Large intestine (tissue), 3 donors: ENCODE data around the gene SETBP1. TPM values are rescaled to one million over a fixed set of nuclear protein-coding genes. Genes with fewer than 3 reads are reported as not detected.
A peak's percentile ranks its signal among the peaks of the same experiment; 100 is the strongest.

ENCODE experiments used
- DNase-seq, 2 donors: peaks; one replicate each; pipeline versions ENCODE4 v3.0.0 to v3.0.0-alpha.2; 2013
- H3K27ac ChIP-seq: one replicate; pipeline ENCODE4 v1.5.1; 2013; ENCODE audit warnings: low read length
- H3K27me3 ChIP-seq: 2 replicates; pipeline ENCODE4 v1.6.1; 2013; ENCODE audit warnings: low read length; ENCODE audit not compliant: control insufficient read depth, insufficient read depth
- H3K36me3 ChIP-seq: 2 replicates; pipeline ENCODE4 v1.6.1; 2013; ENCODE audit warnings: low read length; ENCODE audit not compliant: control insufficient read depth, insufficient read depth
- H3K4me1 ChIP-seq: one replicate; pipeline ENCODE4 v1.6.1; 2013; ENCODE audit warnings: low read length; ENCODE audit not compliant: control insufficient read depth, insufficient read depth
- H3K4me3 ChIP-seq: one replicate; pipeline ENCODE4 v1.5.1; 2013; ENCODE audit warnings: low read length
- H3K9me3 ChIP-seq: one replicate; pipeline ENCODE4 v1.6.1; 2013; ENCODE audit warnings: mild to moderate bottlenecking, low read depth, low read length, moderate library complexity; ENCODE audit not compliant: control insufficient read depth
- WGBS: methylation state at CpG from one replicate; pipeline ENCODE4 v1.1.5; 2013; ENCODE audit warnings: low lambda C conversion rate; ENCODE audit not compliant: insufficient coverage; 5-methylcytosine and 5-hydroxymethylcytosine counted together
- polyA plus RNA-seq: library from polyadenylated mRNA; unstranded; fragments of 120-200 nt; gene quantifications from one replicate; pipeline ENCODE4 v1.2.1, GENCODE V29; 2013

Gene SETBP1
- polyA plus RNA-seq, 1 donor: 6.7 TPM

GRCh38 chr18:44881461-44882162 is 200.9 kb downstream of the SETBP1 start:
- no peaks in the 10 kb centered on the region for H3K27me3 ChIP-seq
- H3K4me3 ChIP-seq: no peak overlapping the region
- peaks cover 5% of the 10 kb centered on the region for H3K9me3 ChIP-seq
- DNase-seq: no peak
- no peaks in the 10 kb centered on the region for H3K4me1 ChIP-seq
- WGBS: 100% methylated on average over 1 of the region's 9 CpGs
- H3K36me3 ChIP-seq: no peaks in the 10 kb centered on the region
- H3K27ac ChIP-seq: no peak overlapping the region

GRCh38 chr18:44882163-44882868 is 201.6 kb downstream of the SETBP1 start:
- peaks cover 5% of the 10 kb centered on the region for H3K9me3 ChIP-seq
- no peak overlapping the region for H3K27ac ChIP-seq
- no peaks in the 10 kb centered on the region for H3K36me3 ChIP-seq
- WGBS: no CpG with 5 or more reads among the region's 6 CpGs
- H3K4me3 ChIP-seq: no peak overlapping the region
- DNase-seq: peak in 1 of 2 donors; percentile 9
- no peaks in the 10 kb centered on the region for H3K4me1 ChIP-seq
- no peaks in the 10 kb centered on the region for H3K27me3 ChIP-seq

- no peak overlapping the region for H3K27ac ChIP-seq
- H3K4me3 ChIP-seq: no peak overlapping the region
- DNase-seq: no peak
- peaks cover 5% of the 10 kb centered on the region for H3K9me3 ChIP-seq
- WGBS: 100% methylated on average over 2 of the region's 4 CpGs
- H3K27me3 ChIP-seq: no peaks in the 10 kb centered on the region
- H3K36me3 ChIP-seq: no peaks in the 10 kb centered on the region
- peaks cover 9% of the 10 kb centered on the region for H3K4me1 ChIP-seq
Measured at GRCh38 chr18:44883671-44884070, 203.0 kb downstream of the SETBP1 start.

- no peak for DNase-seq
- Histone ChIP-seq H3K4me1 (peaks cover 9% of the 10 kb centered on the region), H3K9me3 (peaks cover 5% of the 10 kb centered on the region), H3K4me3 (no peak overlapping the region), H3K36me3 (no peaks in the 10 kb centered on the region), H3K27ac (no peak overlapping the region), H3K27me3 (no peaks in the 10 kb centered on the region)
Measured at GRCh38 chr18:44884431-44884830, 203.7 kb downstream of the SETBP1 start.

GRCh38 chr18:44885507-44885906 is 204.8 kb downstream of the SETBP1 start:
- Histone ChIP-seq H3K4me1 (peaks cover 9% of the 10 kb centered on the region), H3K4me3 (no peak overlapping the region), H3K27me3 (no peaks in the 10 kb centered on the region), H3K27ac (no peak overlapping the region), H3K9me3 (peaks cover under 1% of the 10 kb centered on the region), H3K36me3 (no peaks in the 10 kb centered on the region)
- WGBS: no CpG with 5 or more reads among the region's 4 CpGs
- DNase-seq: peak in 1 of 2 donors; percentile 32

GRCh38 chr18:44887227-44887631 is 206.5 kb downstream of the SETBP1 start:
- no peaks in the 10 kb centered on the region for H3K27me3 ChIP-seq
- no peak overlapping the region for H3K4me3 ChIP-seq
- no peaks in the 10 kb centered on the region for H3K36me3 ChIP-seq
- peak overlapping the region; percentile 12 for H3K27ac ChIP-seq
- DNase-seq: peak; percentile 84 to 91
- no peaks in the 10 kb centered on the region for H3K9me3 ChIP-seq
- peaks cover 9% of the 10 kb centered on the region for H3K4me1 ChIP-seq

- H3K4me3 ChIP-seq: no peak overlapping the region
- H3K27me3 ChIP-seq: no peaks in the 10 kb centered on the region
- H3K27ac ChIP-seq: no peak overlapping the region
- DNase-seq: no peak
- H3K4me1 ChIP-seq: peaks cover 9% of the 10 kb centered on the region
- WGBS: no CpG with 5 or more reads among the region's 1 CpG
- H3K36me3 ChIP-seq: no peaks in the 10 kb centered on the region
- H3K9me3 ChIP-seq: no peaks in the 10 kb centered on the region
Measured at GRCh38 chr18:44889111-44889510, 208.4 kb downstream of the SETBP1 start.

- Histone ChIP-seq H3K4me1 (peaks cover under 1% of the 10 kb centered on the region), H3K27me3 (no peaks in the 10 kb centered on the region), H3K9me3 (no peaks in the 10 kb centered on the region), H3K27ac (no peak overlapping the region), H3K4me3 (no peak overlapping the region), H3K36me3 (no peaks in the 10 kb centered on the region)
- DNase-seq: no peak
- no CpG with 5 or more reads among the region's 4 CpGs for WGBS
Measured at GRCh38 chr18:44893045-44893706, 212.5 kb downstream of the SETBP1 start.

GRCh38 chr18:44893966-44894365 is 213.3 kb downstream of the SETBP1 start:
- Histone ChIP-seq H3K4me3 (no peak overlapping the region), H3K9me3 (no peaks in the 10 kb centered on the region), H3K27me3 (no peaks in the 10 kb centered on the region), H3K27ac (no peak overlapping the region), H3K4me1 (no peaks in the 10 kb centered on the region), H3K36me3 (no peaks in the 10 kb centered on the region)
- no peak for DNase-seq
- 75% methylated on average over 1 of the region's 2 CpGs for WGBS

GRCh38 chr18:44895176-44895798 is 214.6 kb downstream of the SETBP1 start:
- Histone ChIP-seq H3K27ac (no peak overlapping the region), H3K4me1 (no peaks in the 10 kb centered on the region), H3K9me3 (no peaks in the 10 kb centered on the region), H3K4me3 (no peak overlapping the region), H3K27me3 (no peaks in the 10 kb centered on the region), H3K36me3 (no peaks in the 10 kb centered on the region)
- peak; percentile 37 to 59 for DNase-seq
- no CpG with 5 or more reads among the region's 1 CpG for WGBS
